Adrenal gland (tissue), 12 donors: ENCODE data around the gene ISX. TPM values are rescaled to one million over a fixed set of nuclear protein-coding genes. Genes with fewer than 3 reads are reported as not detected.

Experiments
- DNase-seq, 7 donors: peaks; one replicate each; pipeline ENCODE4 v3.0.0-alpha.2; 2019 to 2020
- H3K27ac ChIP-seq, 5 donors: fragments of 200-600 bp; sonication (generic) in 4 of 5; 1 replicate in 3 of 5; 2 replicates in 2 of 5; pipeline versions ENCODE4 v1.5.1 to v1.8.0; 2016 to 2020; ENCODE audit warnings: mild to moderate bottlenecking in 1 of 5
- H3K27me3 ChIP-seq: fragments of 200-600 bp; 2 replicates; pipeline ENCODE4 v1.8.0; 2021
- H3K36me3 ChIP-seq, 2 donors: fragments of 200-600 bp; replicated peaks in 1 of 2; 1 replicate in 1 of 2; 2 replicates in 1 of 2; pipeline versions ENCODE4 v1.5.1 to v1.8.0; 2018 to 2022
- H3K4me1 ChIP-seq, 2 donors: fragments of 200-600 bp; replicated peaks in 1 of 2; 1 replicate in 1 of 2; 2 replicates in 1 of 2; pipeline versions ENCODE4 v1.5.1 to v1.8.0; 2018 to 2021
- H3K4me3 ChIP-seq, 4 donors: fragments of 200-600 bp; sonication (generic) in 3 of 4; one replicate each; pipeline ENCODE4 v1.5.1; 2016 to 2018
- H3K9me3 ChIP-seq, 3 donors: fragments of 200-600 bp; sonication (generic) in 1 of 3; replicated peaks in 1 of 3; 1 replicate in 2 of 3; 2 replicates in 1 of 3; pipeline versions ENCODE4 v1.5.1 to v1.8.0; 2016 to 2021
- CTCF ChIP-seq, 6 experiments: fragments of 450-650 bp in 4 of 6; fragments of 200-600 bp in 2 of 6; sonication (generic) in 1 of 6; IDR thresholded peaks; 1 replicate in 5 of 6; 2 replicates in 1 of 6; pipeline versions ENCODE4 v1.5.1 to v1.8.0; 2016 to 2021; ENCODE audit warnings: antibody characterized with exemption in 6 of 6, mild to moderate bottlenecking in 2 of 6, moderate library complexity in 1 of 6
- POLR2A ChIP-seq, 2 donors: fragments of 450-650 bp; IDR thresholded peaks; one replicate each; pipeline ENCODE4 v1.6.1; 2017; ENCODE audit warnings: antibody characterized with exemption in 2 of 2, mild to moderate bottlenecking in 2 of 2, moderate library complexity in 1 of 2
- WGBS, 4 donors: extraction: QIAGEN DNeasy Blood & Tissue Kit in 2 of 4; methylation state at CpG; one replicate each; pipeline versions ENCODE4 v1.1.5 to v1.1.7; 2013 to 2017; 5-methylcytosine and 5-hydroxymethylcytosine counted together
- intact Hi-C, 2 donors: fragments of 100-400 bp; cut with DNase I; formaldehyde crosslinking; loops; one replicate each; pipeline versions ENCODE4 v1.14.1 to v1.15.0; 2022 to 2023
- polyA plus RNA-seq, 3 donors: library from polyadenylated mRNA; stranded (reverse); fragments of 200-250 nt in 2 of 3; fragments of 350-450 nt in 1 of 3; fragmentation: Illumina TruSeq in 1 of 3; extraction: RNeasy Lipid Tissue Mini Kit (QIAGEN cat#74804) in 1 of 3; gene quantifications; one replicate each; pipeline ENCODE4 v1.2.3, GENCODE V29; 2013 to 2014
- total RNA-seq, 9 donors: library from RNA; depleted of rRNA in 4 of 9; stranded (reverse); fragments of >200 nt in 4 of 9; fragments of 120-200 nt in 1 of 9; fragmentation: NEBNext Ultra II Directional in 1 of 9; extraction: Animal tissue kit (Norgen Biotek cat#: 25700) in 1 of 9; gene quantifications; one replicate each; pipeline versions ENCODE4 v1.1.0 to v1.2.4, GENCODE V29; 2013 to 2023
- donor health status: healthy with polysubstance abuse.
- donor health status: Bipolar disorder and iron deficiency.
- donor health status: DM: yes; HTN: yes; CAD: no.
- donor health status: DM: no; HTN: no; CAD: no.
- donor health status: DM: no; HTN: no; CAD: no.
- donor health status: DM: yes; HTN: yes; CAD: no.

Gene ISX
- total and polyA plus RNA-seq, 12 donors, result 0.08 TPM; not detected in 11

GRCh38 chr22:35065183-35065582, 775 bp upstream of the ISX start:
- intact Hi-C loops, result no loop called here
- no peak for TF ChIP-seq POLR2A (IDR thresholded peaks at IDR 0.05)
- no peak for TF ChIP-seq CTCF (IDR thresholded peaks at IDR 0.05)
- H3K9me3 ChIP-seq, result no peaks in the 10 kb centered on the region
- 0 to 53% (median 50%) methylated on average over 1 of the region's 1 CpG; no CpG with 5 or more reads in 1 of the 4 donors for WGBS, 4 donors
- no peaks in the 10 kb centered on the region for H3K27me3 ChIP-seq
- H3K27ac ChIP-seq, result no peak overlapping the region
- no peak for DNase-seq
- H3K4me3 ChIP-seq, result no peak overlapping the region
- H3K36me3 ChIP-seq, result no peaks in the 10 kb centered on the region
- H3K4me1 ChIP-seq, result no peaks in the 10 kb centered on the region

GRCh38 chr22:35066768-35067167, 810 bp downstream of the ISX start:
- H3K27ac ChIP-seq, result no peak overlapping the region
- H3K27me3 ChIP-seq, result no peaks in the 10 kb centered on the region
- TF ChIP-seq CTCF (IDR thresholded peaks at IDR 0.05) (no peak), POLR2A (IDR thresholded peaks at IDR 0.05) (no peak)
- no peaks in the 10 kb centered on the region for H3K9me3 ChIP-seq
- intact Hi-C loops, result no loop called here
- no peaks in the 10 kb centered on the region for H3K36me3 ChIP-seq
- 76 to 84% (median 82%) methylated on average over 7 of the region's 7 CpGs for WGBS, 4 donors
- H3K4me1 ChIP-seq, result no peaks in the 10 kb centered on the region
- no peak for DNase-seq
- no peak overlapping the region for H3K4me3 ChIP-seq

- no peaks in the 10 kb centered on the region for H3K27me3 ChIP-seq
- H3K27ac ChIP-seq, result no peak overlapping the region
- no peaks in the 10 kb centered on the region for H3K4me1 ChIP-seq
- H3K36me3 ChIP-seq, result no peaks in the 10 kb centered on the region
- 55 to 85% (median 67%) methylated on average over 1 of the region's 1 CpG for WGBS, 4 donors
- no peak for TF ChIP-seq CTCF (IDR thresholded peaks at IDR 0.05)
- no peak overlapping the region for H3K4me3 ChIP-seq
- H3K9me3 ChIP-seq, result no peaks in the 10 kb centered on the region
- DNase-seq, result no peak
- intact Hi-C loops, result no loop called here
Measured at GRCh38 chr22:35069541-35069940, 3.6 kb downstream of the ISX start.

- no peaks in the 10 kb centered on the region for H3K4me1 ChIP-seq
- H3K27me3 ChIP-seq, result no peaks in the 10 kb centered on the region
- no peak for TF ChIP-seq POLR2A (IDR thresholded peaks at IDR 0.05)
- TF ChIP-seq CTCF (IDR thresholded peaks at IDR 0.05), result no peak
- H3K36me3 ChIP-seq, result no peaks in the 10 kb centered on the region
- intact Hi-C loops, result no loop called here
- 73 to 94% (median 86%) methylated on average over 2 of the region's 2 CpGs for WGBS, 4 donors
- H3K27ac ChIP-seq, result no peak overlapping the region
- H3K4me3 ChIP-seq, result no peak overlapping the region
- DNase-seq, result no peak
- no peaks in the 10 kb centered on the region for H3K9me3 ChIP-seq
Measured at GRCh38 chr22:35070451-35071093, 4.6 kb downstream of the ISX start.
